Prostate gland (tissue), 2 donors: ENCODE results near the gene SLC17A4. TPM values are rescaled to one million over a fixed set of nuclear protein-coding genes. Genes with fewer than 3 reads are reported as not detected.

Experiments used
- DNase-seq: peaks from one replicate; pipeline ENCODE4 v3.0.0-alpha.2; 2019; ENCODE audit warnings: low spot score
- H3K27ac ChIP-seq, 2 donors: fragments of 200-600 bp; sonication (generic); 2 replicates each; pipeline ENCODE4 v1.5.1; 2017 to 2019
- H3K27me3 ChIP-seq: fragments of 200-600 bp; sonication (generic); replicated peaks from 2 replicates; pipeline ENCODE4 v1.5.1; 2019; ENCODE audit not compliant: insufficient read depth
- H3K36me3 ChIP-seq, 2 donors: fragments of 200-600 bp; sonication (generic); 1 replicate in 1 of 2; 2 replicates in 1 of 2; pipeline versions ENCODE4 v1.5.1 to v1.8.1; 2017 to 2019
- H3K4me1 ChIP-seq: fragments of 200-600 bp; sonication (generic); replicated peaks from 2 replicates; pipeline ENCODE4 v1.5.1; 2019
- H3K4me3 ChIP-seq, 2 donors: fragments of 200-600 bp; sonication (generic); 2 replicates each; pipeline ENCODE4 v1.5.1; 2017 to 2019
- H3K9me3 ChIP-seq: fragments of 200-600 bp; sonication (generic); 2 replicates; pipeline ENCODE4 v1.5.1; 2017
- POLR2A ChIP-seq: fragments of 450-650 bp; IDR thresholded peaks from one replicate; pipeline ENCODE4 v1.6.1; 2016; ENCODE audit warnings: antibody characterized with exemption, mild to moderate bottlenecking
- POLR2AphosphoS5 ChIP-seq: sonication (generic); formaldehyde crosslinking; IDR thresholded peaks from one replicate; pipeline ENCODE4 v1.6.1; 2017; ENCODE audit warnings: antibody characterized with exemption
- WGBS: methylation state at CpG from one replicate; pipeline ENCODE4 v1.1.5; 2018; 5-methylcytosine and 5-hydroxymethylcytosine counted together
- intact Hi-C: fragments of 100-400 bp; cut with DNase I; formaldehyde crosslinking; loops from one replicate; pipeline ENCODE4 v1.14.2; 2022
- total RNA-seq, 2 donors: library from RNA; depleted of rRNA; stranded (reverse); fragments of >200 nt; gene quantifications; one replicate each; pipeline ENCODE4 v1.1.0, GENCODE V29; 2016
- TF ChIP-seq, protein P1 (sequence below), 4 experiments: fragments of 200-600 bp in 2 of 4; fragments of 450-650 bp in 2 of 4; sonication (generic) in 2 of 4; IDR thresholded peaks; 1 replicate in 3 of 4; 2 replicates in 1 of 4; pipeline ENCODE4 v1.5.1; 2016 to 2019; ENCODE audit warnings: antibody characterized with exemption in 4 of 4, mild to moderate bottlenecking in 2 of 4, moderate library complexity in 2 of 4

Gene SLC17A4
- total RNA-seq, 2 donors from 2014 or later: not detected

DNA sequence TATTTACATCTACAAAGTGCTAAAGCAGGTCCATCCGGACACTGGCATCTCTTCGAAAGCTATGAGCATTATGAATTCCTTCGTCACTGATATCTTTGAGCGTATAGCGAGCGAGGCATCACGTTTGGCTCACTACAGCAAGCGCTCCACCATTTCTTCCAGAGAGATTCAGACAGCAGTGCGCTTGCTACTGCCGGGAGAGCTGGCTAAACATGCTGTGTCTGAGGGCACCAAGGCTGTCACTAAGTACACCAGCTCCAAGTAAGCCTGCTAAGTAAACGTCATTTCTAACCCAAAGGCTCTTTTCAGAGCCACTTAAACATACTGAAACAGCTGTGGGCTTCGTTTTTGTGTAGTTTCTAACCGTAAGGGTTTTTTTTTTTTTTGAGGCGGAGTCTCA is 27.5 kb upstream of the SLC17A4 start:
- TF ChIP-seq POLR2AphosphoS5: no peak
- no peak for TF ChIP-seq POLR2A
- TF ChIP-seq, protein P1, sequence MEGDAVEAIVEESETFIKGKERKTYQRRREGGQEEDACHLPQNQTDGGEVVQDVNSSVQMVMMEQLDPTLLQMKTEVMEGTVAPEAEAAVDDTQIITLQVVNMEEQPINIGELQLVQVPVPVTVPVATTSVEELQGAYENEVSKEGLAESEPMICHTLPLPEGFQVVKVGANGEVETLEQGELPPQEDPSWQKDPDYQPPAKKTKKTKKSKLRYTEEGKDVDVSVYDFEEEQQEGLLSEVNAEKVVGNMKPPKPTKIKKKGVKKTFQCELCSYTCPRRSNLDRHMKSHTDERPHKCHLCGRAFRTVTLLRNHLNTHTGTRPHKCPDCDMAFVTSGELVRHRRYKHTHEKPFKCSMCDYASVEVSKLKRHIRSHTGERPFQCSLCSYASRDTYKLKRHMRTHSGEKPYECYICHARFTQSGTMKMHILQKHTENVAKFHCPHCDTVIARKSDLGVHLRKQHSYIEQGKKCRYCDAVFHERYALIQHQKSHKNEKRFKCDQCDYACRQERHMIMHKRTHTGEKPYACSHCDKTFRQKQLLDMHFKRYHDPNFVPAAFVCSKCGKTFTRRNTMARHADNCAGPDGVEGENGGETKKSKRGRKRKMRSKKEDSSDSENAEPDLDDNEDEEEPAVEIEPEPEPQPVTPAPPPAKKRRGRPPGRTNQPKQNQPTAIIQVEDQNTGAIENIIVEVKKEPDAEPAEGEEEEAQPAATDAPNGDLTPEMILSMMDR (IDR thresholded peaks at IDR 0.05): no peak

DNA sequence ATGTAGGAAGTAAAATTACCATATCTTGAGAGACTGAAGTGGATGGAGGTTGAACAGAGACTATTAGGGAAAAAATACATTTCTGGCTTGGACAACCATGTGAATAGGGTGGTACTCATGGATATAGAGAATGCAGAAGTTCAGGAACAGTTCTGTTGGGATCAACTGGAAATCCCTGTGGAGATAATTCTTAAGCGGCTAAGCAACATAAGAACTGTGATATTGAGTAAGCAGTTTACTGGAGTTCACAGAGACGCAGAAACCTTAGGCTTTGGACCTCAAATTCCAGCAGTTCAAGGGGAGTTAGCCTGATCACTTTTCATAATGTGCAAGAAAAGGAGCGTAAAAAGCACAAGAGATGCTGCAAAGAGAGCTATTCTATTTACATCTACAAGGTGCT is 23.6 kb upstream of the SLC17A4 start:
- Histone ChIP-seq H3K36me3 (no peaks in the 10 kb centered on the region), H3K27ac (no peak overlapping the region), H3K4me1 (no peaks in the 10 kb centered on the region), H3K9me3 (no peaks in the 10 kb centered on the region), H3K27me3 (peaks cover 4% of the 10 kb centered on the region), H3K4me3 (no peak overlapping the region)
- TF ChIP-seq POLR2AphosphoS5 (no peak), POLR2A (no peak)
- TF ChIP-seq, protein P1 (IDR thresholded peaks at IDR 0.05): no peak
- DNase-seq: no peak
- WGBS: 91% methylated on average over 3 of the region's 3 CpGs
- intact Hi-C loops: no loop called here

More for the DNA sequence above, 27.5 kb upstream of the SLC17A4 start:
- no peaks in the 10 kb centered on the region for H3K9me3 ChIP-seq
- intact Hi-C loops: no loop called here
- H3K27me3 ChIP-seq: peaks cover 4% of the 10 kb centered on the region
- no peak overlapping the region for H3K4me3 ChIP-seq
- H3K36me3 ChIP-seq: no peaks in the 10 kb centered on the region
- no peak overlapping the region for H3K27ac ChIP-seq
- no peak for DNase-seq
- H3K4me1 ChIP-seq: no peaks in the 10 kb centered on the region
- 84% methylated on average over 14 of the region's 14 CpGs for WGBS

DNA sequence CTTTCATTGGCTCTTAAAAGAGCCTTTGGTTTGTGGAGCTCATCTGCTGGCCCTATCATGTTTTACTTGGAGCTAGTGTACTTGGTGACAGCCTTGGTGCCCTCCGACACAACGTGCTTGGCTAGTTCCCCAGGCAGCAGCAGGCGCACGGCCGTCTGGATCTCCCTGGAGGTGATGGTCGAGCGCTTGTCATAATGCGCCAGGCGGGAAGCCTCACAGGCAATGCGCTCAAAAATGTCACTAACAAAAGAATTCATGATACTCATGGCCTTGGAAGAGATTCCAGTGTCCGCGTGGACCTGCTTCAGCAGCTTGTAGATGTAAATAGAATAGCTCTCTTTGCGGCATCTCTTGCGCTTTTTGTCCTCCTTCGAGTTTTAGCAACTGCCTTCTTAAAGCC is 22.8 kb upstream of the SLC17A4 start:
- Histone ChIP-seq H3K27me3 (peaks cover 4% of the 10 kb centered on the region), H3K27ac (no peak overlapping the region), H3K9me3 (no peaks in the 10 kb centered on the region), H3K36me3 (no peaks in the 10 kb centered on the region), H3K4me1 (no peaks in the 10 kb centered on the region), H3K4me3 (no peak overlapping the region)
- DNase-seq: no peak
- WGBS: 90% methylated on average over 15 of the region's 15 CpGs
- intact Hi-C loops: no loop called here
- TF ChIP-seq POLR2A (no peak), POLR2AphosphoS5 (no peak)
- TF ChIP-seq, protein P1 (IDR thresholded peaks at IDR 0.05): no peak

DNA sequence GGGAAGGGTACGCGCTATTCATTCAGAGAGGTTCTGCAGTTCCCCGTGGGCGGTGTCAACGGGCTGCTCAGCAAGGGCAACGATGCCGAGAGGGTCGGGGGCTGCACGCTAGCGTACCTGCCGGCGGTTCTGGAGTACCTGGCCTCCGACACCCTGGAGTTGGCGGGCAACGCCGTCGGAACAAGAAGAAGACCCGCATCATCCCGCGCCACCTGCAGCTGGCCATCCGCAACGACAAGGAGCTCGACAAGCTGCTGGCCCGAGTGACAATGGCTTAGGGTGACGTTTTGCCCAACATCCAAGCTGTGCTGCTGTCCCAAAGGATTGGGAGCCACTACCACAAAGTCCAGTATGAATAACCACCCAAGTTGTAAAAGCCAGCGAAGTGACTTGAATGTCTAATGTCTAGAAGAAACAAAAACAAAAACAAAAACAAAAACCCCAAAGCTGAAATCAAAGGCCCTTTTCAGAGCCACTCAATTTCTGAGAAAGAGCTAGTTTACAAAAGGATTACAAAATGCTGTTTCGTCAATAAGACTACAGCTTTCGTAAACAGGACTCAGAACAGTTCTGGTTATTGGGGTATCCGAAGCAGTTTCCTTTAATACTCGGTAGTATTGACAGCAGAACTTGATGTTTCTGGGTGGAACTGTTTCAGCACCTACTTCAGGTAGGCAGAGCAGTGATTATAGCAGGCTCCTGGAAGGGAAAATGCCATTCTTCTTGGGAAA is 21.9 kb upstream of the SLC17A4 start:
- TF ChIP-seq, protein P1 (IDR thresholded peaks at IDR 0.05): no peak
- TF ChIP-seq POLR2A: no peak
- TF ChIP-seq POLR2AphosphoS5: no peak

DNA sequence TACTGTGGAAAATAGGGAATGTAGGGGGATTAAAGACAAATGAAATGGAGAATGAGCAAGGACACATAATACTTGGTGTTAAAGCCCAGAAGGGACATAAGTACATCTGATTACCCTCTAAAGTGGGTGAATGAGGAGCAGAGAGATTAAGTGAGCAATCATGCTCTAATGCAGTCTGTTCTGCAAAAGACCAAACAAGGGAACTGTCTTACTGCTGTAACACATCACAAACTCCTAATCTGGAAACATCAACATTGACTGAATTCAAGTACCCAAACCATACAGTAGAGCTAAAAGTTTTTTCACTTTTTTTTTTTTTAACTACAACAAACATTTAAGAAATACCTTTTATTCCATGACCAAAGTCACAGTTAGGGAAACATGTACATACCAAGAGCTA is 19.3 kb upstream of the SLC17A4 start:
- no peaks in the 10 kb centered on the region for H3K36me3 ChIP-seq
- TF ChIP-seq POLR2A (no peak), POLR2AphosphoS5 (no peak)
- TF ChIP-seq, protein P1 (IDR thresholded peaks at IDR 0.05): no peak
- H3K9me3 ChIP-seq: no peaks in the 10 kb centered on the region
- intact Hi-C loops: no loop called here
- DNase-seq: no peak
- no peak overlapping the region for H3K27ac ChIP-seq
- no peak overlapping the region for H3K4me3 ChIP-seq
- H3K4me1 ChIP-seq: no peaks in the 10 kb centered on the region
- no peaks in the 10 kb centered on the region for H3K27me3 ChIP-seq

More for the DNA sequence above, 21.9 kb upstream of the SLC17A4 start:
- peaks cover 4% of the 10 kb centered on the region for H3K27me3 ChIP-seq
- H3K9me3 ChIP-seq: no peaks in the 10 kb centered on the region
- H3K4me3 ChIP-seq: no peak overlapping the region
- H3K4me1 ChIP-seq: no peaks in the 10 kb centered on the region
- no peak for DNase-seq
- intact Hi-C loops: no loop called here
- H3K27ac ChIP-seq: no peak overlapping the region
- 64% methylated on average over 28 of the region's 30 CpGs for WGBS
- no peaks in the 10 kb centered on the region for H3K36me3 ChIP-seq
